Ovary (tissue), 3 donors: ENCODE measurements around the gene PLAAT3.

Experiments
- CTCF ChIP-seq, 3 donors: fragments of 450-650 bp in 2 of 3; fragments of 200-600 bp in 1 of 3; IDR thresholded peaks; one replicate each; pipeline versions ENCODE4 v1.5.1 to v1.8.0; 2016 to 2022; ENCODE audit warnings: antibody characterized with exemption in 3 of 3, mild to moderate bottlenecking in 1 of 3
- EP300 ChIP-seq: sonication (generic); formaldehyde crosslinking; IDR thresholded peaks from one replicate; pipeline ENCODE4 v1.6.1; 2017; ENCODE audit warnings: antibody characterized with exemption
- donor health status: DM: no; HTN: no; CAD: no.

GRCh38 chr11:63643205-63643604 is 29.0 kb upstream of the PLAAT3 start:
- TF ChIP-seq CTCF (IDR thresholded peaks at IDR 0.05) (no peak), EP300 (no peak)
